Transverse colon (tissue), 4 donors: ENCODE results near the gene BRSK2.

Experiments used
- POLR2A ChIP-seq: fragments of 450-650 bp; IDR thresholded peaks from one replicate; pipeline ENCODE4 v1.6.1; 2016; ENCODE audit warnings: antibody characterized with exemption, mild to moderate bottlenecking, moderate library complexity
- POLR2AphosphoS5 ChIP-seq, 3 donors: sonication (generic); formaldehyde crosslinking; IDR thresholded peaks; one replicate each; pipeline ENCODE4 v1.6.1; 2016; ENCODE audit warnings: antibody characterized with exemption in 3 of 3
- TF ChIP-seq, protein P1 (sequence below), 5 experiments: fragments of 200-600 bp in 3 of 5; fragments of 450-650 bp in 2 of 5; sonication (generic) in 3 of 5; IDR thresholded peaks; 1 replicate in 2 of 5; 2 replicates in 3 of 5; pipeline ENCODE4 v1.5.1; 2016 to 2017; ENCODE audit warnings: antibody characterized with exemption in 5 of 5, inconsistent platforms in 3 of 5, mild to moderate bottlenecking in 2 of 5, moderate library complexity in 1 of 5

DNA sequence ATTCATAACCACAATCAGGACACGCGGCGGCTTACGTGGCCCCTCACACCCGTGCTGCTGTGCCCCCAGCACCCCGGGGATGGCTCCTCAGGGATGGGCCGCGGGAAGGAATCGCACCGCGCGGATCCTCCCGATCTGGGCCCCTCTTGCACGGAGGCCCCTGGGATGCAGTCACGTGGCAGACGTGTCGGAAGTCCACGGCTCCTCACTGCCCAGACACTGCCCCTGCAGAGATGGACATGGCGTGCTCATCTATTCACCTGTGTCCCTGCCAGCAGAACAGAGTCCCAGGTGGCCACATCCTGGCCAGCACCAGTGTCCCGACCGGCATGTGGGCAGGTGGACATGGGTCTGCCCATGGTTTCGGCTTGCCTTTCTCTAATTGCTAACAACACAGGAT lies 84.1 kb downstream of the BRSK2 start:
- TF ChIP-seq, protein P1, sequence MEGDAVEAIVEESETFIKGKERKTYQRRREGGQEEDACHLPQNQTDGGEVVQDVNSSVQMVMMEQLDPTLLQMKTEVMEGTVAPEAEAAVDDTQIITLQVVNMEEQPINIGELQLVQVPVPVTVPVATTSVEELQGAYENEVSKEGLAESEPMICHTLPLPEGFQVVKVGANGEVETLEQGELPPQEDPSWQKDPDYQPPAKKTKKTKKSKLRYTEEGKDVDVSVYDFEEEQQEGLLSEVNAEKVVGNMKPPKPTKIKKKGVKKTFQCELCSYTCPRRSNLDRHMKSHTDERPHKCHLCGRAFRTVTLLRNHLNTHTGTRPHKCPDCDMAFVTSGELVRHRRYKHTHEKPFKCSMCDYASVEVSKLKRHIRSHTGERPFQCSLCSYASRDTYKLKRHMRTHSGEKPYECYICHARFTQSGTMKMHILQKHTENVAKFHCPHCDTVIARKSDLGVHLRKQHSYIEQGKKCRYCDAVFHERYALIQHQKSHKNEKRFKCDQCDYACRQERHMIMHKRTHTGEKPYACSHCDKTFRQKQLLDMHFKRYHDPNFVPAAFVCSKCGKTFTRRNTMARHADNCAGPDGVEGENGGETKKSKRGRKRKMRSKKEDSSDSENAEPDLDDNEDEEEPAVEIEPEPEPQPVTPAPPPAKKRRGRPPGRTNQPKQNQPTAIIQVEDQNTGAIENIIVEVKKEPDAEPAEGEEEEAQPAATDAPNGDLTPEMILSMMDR (IDR thresholded peaks at IDR 0.05), result no peak
- no peak for TF ChIP-seq POLR2AphosphoS5 (IDR thresholded peaks at IDR 0.05)
- TF ChIP-seq POLR2A, result no peak
